CD8-positive, alpha-beta memory T cell (primary cell): ENCODE results near the gene FAM24B. TPM values are rescaled to one million over a fixed set of nuclear protein-coding genes. Genes with fewer than 3 reads are reported as not detected.
"Not testable (repeated sequence)": the region's sequence is repeated elsewhere in the genome, so short reads cannot be mapped to it uniquely, and the experiment has no call there.

Source experiments
- CTCF ChIA-PET: fragments of 350-600 bp; sonication (Branson Sonifier 250); formaldehyde crosslinking; loops from one replicate; lab custom pipeline; 2021; ENCODE audit warnings: antibody characterized with exemption; lab: Charles Lee
- POLR2A ChIA-PET: fragments of 350-600 bp; sonication (Branson Sonifier 250); formaldehyde crosslinking; loops from one replicate; lab custom pipeline; 2021; ENCODE audit warnings: antibody characterized with exemption; lab: Charles Lee
- DNase-seq, 5 donors: peaks; one replicate each; pipeline versions ENCODE4 v3.0.0 to v3.0.0-alpha.2; 2020 to 2022; ENCODE audit warnings: mixed read lengths in 1 of 5
- H3K27ac ChIP-seq: one replicate; pipeline ENCODE4 v1.7.0; 2013; ENCODE audit warnings: low read depth, mild to moderate bottlenecking, low read length, moderate library complexity
- H3K27me3 ChIP-seq: 2 replicates; pipeline ENCODE4 v1.7.0; 2013; ENCODE audit warnings: low read length, mild to moderate bottlenecking; ENCODE audit not compliant: insufficient read depth, poor library complexity, severe bottlenecking
- H3K36me3 ChIP-seq: 2 replicates; pipeline ENCODE4 v1.7.0; 2013; ENCODE audit warnings: mild to moderate bottlenecking, low read length, moderate library complexity; ENCODE audit not compliant: insufficient read depth
- H3K4me1 ChIP-seq: 2 replicates; pipeline ENCODE4 v1.7.0; 2013; ENCODE audit warnings: mild to moderate bottlenecking, low read length, moderate library complexity; ENCODE audit not compliant: insufficient read depth
- H3K4me3 ChIP-seq: 2 replicates; pipeline ENCODE4 v1.7.0; 2013; ENCODE audit warnings: mild to moderate bottlenecking, low read length
- H3K9me3 ChIP-seq: 2 replicates; pipeline ENCODE4 v1.7.0; 2013; ENCODE audit warnings: mild to moderate bottlenecking, low read length
- H3K27ac Mint-ChIP-seq, 8 donors: one replicate each; pipeline ENCODE4 v1.8.0; 2020 to 2021; ENCODE audit warnings: mixed read lengths in 8 of 8, mild to moderate bottlenecking in 6 of 8, inconsistent platforms in 3 of 8, moderate library complexity in 3 of 8
- H3K27me3 Mint-ChIP-seq, 2 donors: one replicate each; pipeline ENCODE4 v1.8.0; 2020 to 2021; ENCODE audit warnings: mixed read lengths in 2 of 2, mild to moderate bottlenecking in 1 of 2, moderate library complexity in 1 of 2
- H3K36me3 Mint-ChIP-seq, 3 donors: one replicate each; pipeline ENCODE4 v1.8.0; 2020 to 2021; ENCODE audit warnings: mixed read lengths in 3 of 3, inconsistent platforms in 1 of 3, mild to moderate bottlenecking in 1 of 3
- H3K4me1 Mint-ChIP-seq, 3 donors: one replicate each; pipeline ENCODE4 v1.8.0; 2020 to 2021; ENCODE audit warnings: mixed read lengths in 3 of 3, inconsistent platforms in 1 of 3, mild to moderate bottlenecking in 1 of 3
- H3K4me3 Mint-ChIP-seq, 7 donors: one replicate each; pipeline ENCODE4 v1.8.0; 2020 to 2021; ENCODE audit warnings: mixed read lengths in 7 of 7, mild to moderate bottlenecking in 6 of 7, moderate library complexity in 4 of 7, inconsistent platforms in 2 of 7
- H3K9me3 Mint-ChIP-seq, 5 donors: one replicate each; pipeline ENCODE4 v1.8.0; 2020 to 2022; ENCODE audit warnings: mixed read lengths in 5 of 5, mild to moderate bottlenecking in 3 of 5, moderate library complexity in 2 of 5, inconsistent platforms in 1 of 5
- polyA plus RNA-seq: library from polyadenylated mRNA; unstranded; fragments of 300-500 nt; fragmentation: Illumina TruSeq; gene quantifications from one replicate; pipeline ENCODE4 v1.2.3, GENCODE V29; 2021
- total RNA-seq, 2 experiments: library from RNA; stranded (reverse); gene quantifications; one replicate each; pipeline ENCODE4 v1.2.3, GENCODE V29; 2021

FAM24B gene, protein sequence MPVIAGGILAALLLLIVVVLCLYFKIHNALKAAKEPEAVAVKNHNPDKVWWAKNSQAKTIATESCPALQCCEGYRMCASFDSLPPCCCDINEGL
- total RNA-seq: 10 to 100 TPM; 10.1 to 11.7 TPM
- polyA plus RNA-seq: 8.5 TPM

- Histone ChIP-seq H3K27me3 (no peaks in the 10 kb centered on the region), H3K9me3 (no peaks in the 10 kb centered on the region), H3K4me1 (peaks cover 35% of the 10 kb centered on the region), H3K4me3 (peak within 1 kb of the TSS; percentile 77), H3K27ac (peak within 1 kb of the TSS; percentile 64), H3K36me3 (no peaks in the 10 kb centered on the region)
- H3K9me3 Mint-ChIP-seq: peaks cover 0 to 2% (median 0%) of the 10 kb centered on the region in 5 donors
- ChIA-PET CTCF (no interaction called here), POLR2A (interaction anchor here (1.4 kb wide), 1 partner anchor 128 kb away, joined by 6 read pairs; no protein-coding TSS in a partner anchor)
- H3K4me3 Mint-ChIP-seq: peak within 1 kb of the TSS; percentile 86 to 96 (median 93)
- DNase-seq: peak; percentile 87 to 98 (median 94)
- H3K27ac Mint-ChIP-seq: peak within 1 kb of the TSS; percentile 68 to 99 (median 95)
- no peaks in the 10 kb centered on the region for H3K27me3 Mint-ChIP-seq
- peaks cover 0 to 20% (median 2%) of the 10 kb centered on the region in 3 donors for H3K36me3 Mint-ChIP-seq
- H3K4me1 Mint-ChIP-seq: peaks cover 37 to 62% (median 45%) of the 10 kb centered on the region in 3 donors
Observed at GRCh38 chr10:122879339-122880273, at the start of gene FAM24B. Gene FAM24B, minus strand, starts transcription at chr10:122879581. Its CDS starts 29,066 bp downstream, at chr10:122850515.

GRCh38 chr10:122915700-122916099, 36.3 kb upstream of the FAM24B start:
- Mint-ChIP-seq H3K4me3 (no peak overlapping the region), H3K9me3 (peaks cover 0 to 5% (median 0%) of the 10 kb centered on the region in 5 donors), H3K27me3 (peaks cover 10 to 15% of the 10 kb centered on the region in 2 donors), H3K36me3 (peaks cover 0 to 11% (median 0%) of the 10 kb centered on the region in 3 donors), H3K27ac (no peak overlapping the region), H3K4me1 (no peaks in the 10 kb centered on the region)
- Histone ChIP-seq H3K4me1 (no peaks in the 10 kb centered on the region), H3K27ac (no peak overlapping the region), H3K4me3 (no peak overlapping the region), H3K36me3 (no peaks in the 10 kb centered on the region), H3K27me3 (no peaks in the 10 kb centered on the region), H3K9me3 (no peaks in the 10 kb centered on the region)
- ChIA-PET CTCF (no interaction called here), POLR2A (no interaction called here)
- DNase-seq: no peak

DNA sequence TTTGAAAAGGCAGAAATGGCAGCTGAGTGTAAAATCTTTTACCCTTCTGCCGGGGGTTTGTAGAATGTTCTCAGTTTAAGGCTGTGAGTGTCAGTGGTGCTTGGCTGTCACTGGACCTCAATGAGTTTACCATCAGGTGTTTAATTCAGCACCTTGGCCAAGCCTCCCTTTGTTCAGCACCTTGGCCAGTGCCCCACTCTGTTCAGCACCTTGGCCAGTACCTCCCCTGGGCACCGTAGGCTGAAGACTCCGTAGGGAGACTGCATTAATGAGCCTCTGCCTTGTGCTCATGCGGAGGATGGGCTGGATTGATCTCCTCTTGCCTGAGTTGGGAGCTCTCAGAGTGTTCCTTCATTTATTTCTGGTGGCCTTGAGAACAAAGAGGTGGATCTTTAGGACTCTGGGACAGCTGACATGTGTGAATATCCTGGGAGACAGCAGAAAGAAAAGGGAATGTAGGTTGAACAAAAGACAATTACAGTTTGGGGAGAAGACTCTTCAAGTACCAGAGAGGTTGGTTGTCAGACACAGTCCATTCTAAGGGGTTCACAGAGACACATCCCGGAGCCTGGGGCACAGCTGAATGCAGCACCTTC, 32.6 kb upstream of the FAM24B start:
- H3K9me3 ChIP-seq: no peaks in the 10 kb centered on the region
- no peaks in the 10 kb centered on the region for H3K27me3 ChIP-seq
- H3K4me1 ChIP-seq: no peaks in the 10 kb centered on the region
- H3K27ac ChIP-seq: no peak overlapping the region
- H3K4me3 ChIP-seq: no peak overlapping the region
- no peaks in the 10 kb centered on the region for H3K9me3 Mint-ChIP-seq
- ChIA-PET POLR2A (no interaction called here), CTCF (no interaction called here)
- no peak overlapping the region for H3K4me3 Mint-ChIP-seq
- peaks cover 0 to 5% (median 0%) of the 10 kb centered on the region in 3 donors for H3K36me3 Mint-ChIP-seq
- no peaks in the 10 kb centered on the region for H3K4me1 Mint-ChIP-seq
- H3K27me3 Mint-ChIP-seq: peaks cover 7 to 25% of the 10 kb centered on the region in 2 donors
- DNase-seq: peak; percentile 7 to 56 (median 20)
- H3K36me3 ChIP-seq: no peaks in the 10 kb centered on the region
- peak overlapping the region in 1 of 8 donors; percentile 40 for H3K27ac Mint-ChIP-seq

GRCh38 chr10:122910310-122910709, 30.9 kb upstream of the FAM24B start, which contains the start of gene FAM24A:
Gene FAM24A, plus strand, starts transcription at chr10:122910610. Its CDS starts 1,025 bp downstream, at chr10:122911635.
- ChIA-PET CTCF (no interaction called here), POLR2A (no interaction called here)
- H3K9me3 Mint-ChIP-seq: no peaks in the 10 kb centered on the region
- no peak within 1 kb of the TSS for H3K27ac Mint-ChIP-seq
- H3K36me3 Mint-ChIP-seq: no peaks in the 10 kb centered on the region
- H3K27ac ChIP-seq: no peak within 1 kb of the TSS
- peaks cover 2 to 25% of the 10 kb centered on the region in 2 donors for H3K27me3 Mint-ChIP-seq
- no peak for DNase-seq
- H3K4me1 Mint-ChIP-seq: no peaks in the 10 kb centered on the region
- H3K27me3 ChIP-seq: no peaks in the 10 kb centered on the region
- no peak within 1 kb of the TSS for H3K4me3 Mint-ChIP-seq
- no peaks in the 10 kb centered on the region for H3K4me1 ChIP-seq
- H3K36me3 ChIP-seq: no peaks in the 10 kb centered on the region
- H3K9me3 ChIP-seq: no peaks in the 10 kb centered on the region
- no peak within 1 kb of the TSS for H3K4me3 ChIP-seq

- H3K27ac ChIP-seq, H3K9me3 ChIP-seq, DNase-seq, CTCF ChIA-PET, H3K36me3 ChIP-seq, H3K4me1 Mint-ChIP-seq, H3K4me1 ChIP-seq, H3K4me3 ChIP-seq, H3K27ac Mint-ChIP-seq, POLR2A ChIA-PET, H3K27me3 ChIP-seq, H3K4me3 Mint-ChIP-seq: not testable (repeated sequence)
- peaks cover 0 to 18% (median 7%) of the 10 kb centered on the region in 3 donors for H3K36me3 Mint-ChIP-seq
- H3K9me3 Mint-ChIP-seq: peaks cover 6 to 20% (median 8%) of the 10 kb centered on the region in 5 donors
- H3K27me3 Mint-ChIP-seq: peaks cover 28 to 66% of the 10 kb centered on the region in 2 donors
Observed at GRCh38 chr10:122903861-122904260, 24.5 kb upstream of the FAM24B start.

DNA sequence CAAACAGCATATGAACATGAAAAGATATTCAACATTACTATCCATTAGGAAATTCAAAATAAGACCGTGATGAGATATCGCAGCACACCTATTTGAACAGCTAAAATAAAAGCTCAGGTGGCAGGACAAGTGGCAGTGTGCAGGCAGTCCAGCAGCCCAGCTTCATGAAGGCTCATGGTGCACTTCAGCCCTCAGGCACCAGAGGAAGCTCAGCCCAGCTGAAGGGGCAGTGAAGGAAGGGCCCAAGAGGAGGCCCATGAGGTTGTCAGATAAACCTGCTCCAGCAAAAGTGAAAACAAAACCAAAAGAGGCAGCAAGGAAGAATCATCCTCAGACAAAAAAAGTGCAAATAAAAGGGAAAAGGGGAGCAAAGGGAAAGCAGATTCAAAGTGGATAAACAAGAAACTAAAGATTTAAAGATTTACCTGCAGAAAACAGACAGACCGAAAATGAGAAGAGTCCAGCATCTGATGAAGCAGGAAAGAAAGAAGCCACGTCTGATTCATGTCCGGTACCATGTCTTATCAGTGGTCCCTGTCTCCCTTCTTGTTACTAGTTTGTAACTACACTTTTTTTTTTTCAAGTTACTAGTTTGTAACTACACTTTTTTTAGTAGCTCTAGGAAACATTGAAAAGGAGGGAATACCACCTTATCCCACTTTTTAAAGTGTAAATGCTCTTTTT, 15.0 kb upstream of the FAM24B start:
- H3K27me3 Mint-ChIP-seq: peaks cover 0 to 6% of the 10 kb centered on the region in 2 donors
- H3K9me3 Mint-ChIP-seq: no peaks in the 10 kb centered on the region
- peaks cover 2 to 7% (median 4%) of the 10 kb centered on the region in 3 donors for H3K36me3 Mint-ChIP-seq
- Histone ChIP-seq H3K27ac (no peak overlapping the region), H3K36me3 (no peaks in the 10 kb centered on the region), H3K4me1 (no peaks in the 10 kb centered on the region), H3K27me3 (no peaks in the 10 kb centered on the region), H3K4me3 (no peak overlapping the region), H3K9me3 (no peaks in the 10 kb centered on the region)
- H3K4me1 Mint-ChIP-seq: peaks cover 0 to 2% (median 0%) of the 10 kb centered on the region in 3 donors
- no peak overlapping the region for H3K27ac Mint-ChIP-seq
- ChIA-PET POLR2A (no interaction called here), CTCF (no interaction called here)
- H3K4me3 Mint-ChIP-seq: no peak overlapping the region
- no peak for DNase-seq

DNA sequence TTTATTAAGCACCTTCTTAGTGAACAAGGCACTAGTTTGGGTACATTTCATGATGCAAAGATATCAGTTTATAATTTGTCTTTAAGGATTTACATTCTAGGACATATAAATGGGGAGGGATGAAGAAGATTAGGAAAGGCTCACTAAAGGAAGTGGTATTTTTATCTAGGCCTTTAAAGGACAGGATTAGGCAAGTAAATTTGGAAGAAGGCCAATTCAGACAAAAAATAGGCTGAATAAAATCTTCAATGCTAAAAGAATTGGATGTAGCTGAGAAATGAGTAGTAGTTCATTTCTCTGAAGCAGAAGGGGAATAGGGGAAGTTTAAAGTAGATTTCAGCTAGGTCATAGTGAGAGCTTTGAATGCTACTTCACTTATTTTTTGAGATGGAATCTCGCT, 4.8 kb upstream of the FAM24B start:
- ChIA-PET POLR2A (no interaction called here), CTCF (no interaction called here)
- no peaks in the 10 kb centered on the region for H3K36me3 ChIP-seq
- H3K27ac Mint-ChIP-seq: no peak overlapping the region
- H3K27ac ChIP-seq: no peak overlapping the region
- H3K4me3 ChIP-seq: no peak overlapping the region
- H3K27me3 Mint-ChIP-seq: no peaks in the 10 kb centered on the region
- H3K9me3 ChIP-seq: no peaks in the 10 kb centered on the region
- no peak overlapping the region for H3K4me3 Mint-ChIP-seq
- peaks cover 11 to 17% (median 16%) of the 10 kb centered on the region in 3 donors for H3K4me1 Mint-ChIP-seq
- peaks cover 0 to 16% (median 2%) of the 10 kb centered on the region in 3 donors for H3K36me3 Mint-ChIP-seq
- H3K27me3 ChIP-seq: no peaks in the 10 kb centered on the region
- peaks cover 12% of the 10 kb centered on the region for H3K4me1 ChIP-seq
- H3K9me3 Mint-ChIP-seq: no peaks in the 10 kb centered on the region
- DNase-seq: no peak
